ENCODE results near the gene SESN1.
"Not testable (repeated sequence)": the region's sequence is repeated elsewhere in the genome, so short reads cannot be mapped to it uniquely, and the experiment has no call there.

The SESN1 gene

GRCh38 chr6:109094416-109095035, at the start of gene SESN1:
Gene SESN1, minus strand, starts transcription at chr6:109094846. Its CDS starts 773 bp downstream, at chr6:109094073.
- peak; percentile 66 to 73 for DNase-seq (ENCODE audit: low read depth in 1 of 2, low spot score in 1 of 2)

DNA sequence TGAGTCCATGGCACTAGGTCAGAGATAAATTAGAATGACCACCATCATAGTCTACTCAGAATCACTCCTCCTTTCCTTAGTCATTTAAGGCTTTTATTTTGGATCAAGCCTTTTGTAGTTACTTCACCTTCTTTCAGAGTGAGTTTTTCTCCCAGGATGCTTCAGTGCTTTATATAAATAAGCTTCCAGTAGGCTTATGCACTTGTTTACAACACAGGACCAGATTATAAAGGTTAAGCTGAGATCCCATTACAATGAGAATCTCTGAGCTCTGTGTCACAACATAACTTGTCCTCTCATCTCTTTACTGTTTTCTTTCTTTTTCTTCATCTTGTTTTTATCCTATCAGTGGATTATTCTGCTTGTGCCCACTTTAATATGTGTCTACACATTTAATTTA, 48.5 kb upstream of the SESN1 start:
- DNase-seq (ENCODE audit: low read depth in 1 of 2, low spot score in 1 of 2) = no peak

DNA sequence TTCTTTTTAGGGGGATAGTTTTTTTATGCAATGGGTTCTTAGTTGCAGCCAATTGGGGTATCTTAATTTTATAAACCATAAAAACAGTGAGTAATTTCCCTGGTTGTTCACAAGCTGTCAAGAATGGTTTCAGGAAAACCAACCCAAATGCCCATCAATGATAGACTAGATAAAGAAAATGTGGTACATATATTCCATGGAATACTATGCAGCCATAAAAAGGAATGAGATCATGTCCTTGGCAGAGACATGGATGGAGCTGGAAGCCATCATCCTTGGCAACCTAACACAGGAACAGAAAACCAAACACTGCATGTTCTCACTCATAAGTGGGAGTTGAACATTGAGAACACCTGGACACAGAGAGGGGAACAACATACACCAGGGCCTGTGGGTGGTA, 47.4 kb upstream of the SESN1 start:
- DNase-seq (ENCODE audit: low read depth in 1 of 2, low spot score in 1 of 2) = not testable (repeated sequence)

GRCh38 chr6:109139109-109139508, 44.5 kb upstream of the SESN1 start:
- DNase-seq (ENCODE audit: low read depth in 1 of 2, low spot score in 1 of 2) = no peak

- DNase-seq (ENCODE audit: low read depth in 1 of 2, low spot score in 1 of 2) = not testable (repeated sequence)
These were observed 41.9 kb upstream of the SESN1 start for GRCh38 chr6:109136530-109136929.

- DNase-seq (ENCODE audit: low read depth in 1 of 2, low spot score in 1 of 2) = not testable (repeated sequence)
These were observed 41.4 kb upstream of the SESN1 start for GRCh38 chr6:109136039-109136438.

GRCh38 chr6:109135600-109135999, 41.0 kb upstream of the SESN1 start:
- not testable (repeated sequence) for DNase-seq (ENCODE audit: low read depth in 1 of 2, low spot score in 1 of 2)

GRCh38 chr6:109130065-109130464, 35.4 kb upstream of the SESN1 start:
- no peak for DNase-seq (ENCODE audit: low read depth in 1 of 2, low spot score in 1 of 2)

DNA sequence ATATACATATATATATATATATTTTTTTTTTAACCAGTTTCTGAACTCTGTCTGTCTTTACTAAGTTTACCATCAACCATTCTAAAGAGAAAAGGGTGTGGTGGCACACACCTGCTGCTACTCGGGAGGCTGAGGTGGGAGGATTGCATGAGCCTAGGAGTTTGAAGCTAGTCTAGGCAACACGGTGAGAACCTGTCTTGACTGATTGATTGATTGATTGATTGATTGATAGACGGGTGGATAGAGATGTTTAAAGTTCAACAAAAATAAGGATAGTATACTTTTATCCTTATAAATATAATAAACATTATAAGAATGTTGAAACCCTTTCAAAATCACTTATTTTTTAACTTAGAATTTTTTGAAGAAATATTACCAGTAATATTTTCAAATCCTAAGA, 30.9 kb upstream of the SESN1 start:
- no peak for DNase-seq (ENCODE audit: low read depth in 1 of 2, low spot score in 1 of 2)

GRCh38 chr6:109124219-109124618, 29.6 kb upstream of the SESN1 start:
- DNase-seq (ENCODE audit: low read depth in 1 of 2, low spot score in 1 of 2) = no peak

GRCh38 chr6:109121411-109121810, 26.8 kb upstream of the SESN1 start:
- no peak for DNase-seq (ENCODE audit: low read depth in 1 of 2, low spot score in 1 of 2)

DNA sequence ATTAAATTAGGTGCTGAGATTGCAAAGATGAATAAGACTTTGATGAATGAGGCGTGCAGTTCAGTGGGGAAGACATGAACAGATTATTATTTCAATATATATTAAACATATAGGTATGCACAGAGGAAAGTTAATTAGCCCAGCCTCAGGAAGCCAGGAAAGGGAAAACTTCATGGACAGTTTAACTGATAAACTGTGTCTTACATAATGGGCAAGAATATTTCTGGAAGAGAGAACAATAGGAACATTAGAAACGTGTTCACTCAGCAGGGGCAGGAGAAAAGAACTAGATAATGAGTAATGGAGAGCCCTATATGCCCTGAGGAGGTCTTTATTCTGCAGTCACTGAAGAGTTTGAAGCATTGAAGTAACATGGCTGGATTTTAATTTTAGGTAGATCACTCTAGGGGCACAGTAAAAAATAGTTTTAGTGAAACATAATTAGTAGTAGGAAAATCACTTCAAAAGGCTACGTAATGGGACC, 24.3 kb upstream of the SESN1 start:
- DNase-seq (ENCODE audit: low read depth in 1 of 2, low spot score in 1 of 2) = no peak

DNA sequence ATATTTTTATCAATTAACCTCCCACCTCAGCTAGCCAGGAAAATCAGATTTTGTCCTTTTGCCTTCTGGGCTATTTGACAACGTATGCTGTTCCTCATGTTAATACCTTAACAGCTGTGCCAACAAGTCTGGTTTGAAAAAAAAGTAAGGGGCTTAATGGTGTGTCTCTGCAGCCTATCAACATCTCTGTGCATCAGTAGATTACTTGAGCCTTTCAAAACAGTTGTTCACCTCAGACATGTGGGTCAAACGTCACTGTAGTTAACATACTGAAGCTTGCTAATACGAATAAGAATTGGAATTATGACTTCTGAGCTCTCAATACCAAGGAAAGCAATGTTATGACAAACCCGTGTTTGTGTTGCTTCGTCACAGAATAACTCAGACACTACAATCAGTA, 23.7 kb upstream of the SESN1 start:
- no peak for DNase-seq (ENCODE audit: low read depth in 1 of 2, low spot score in 1 of 2)

DNA sequence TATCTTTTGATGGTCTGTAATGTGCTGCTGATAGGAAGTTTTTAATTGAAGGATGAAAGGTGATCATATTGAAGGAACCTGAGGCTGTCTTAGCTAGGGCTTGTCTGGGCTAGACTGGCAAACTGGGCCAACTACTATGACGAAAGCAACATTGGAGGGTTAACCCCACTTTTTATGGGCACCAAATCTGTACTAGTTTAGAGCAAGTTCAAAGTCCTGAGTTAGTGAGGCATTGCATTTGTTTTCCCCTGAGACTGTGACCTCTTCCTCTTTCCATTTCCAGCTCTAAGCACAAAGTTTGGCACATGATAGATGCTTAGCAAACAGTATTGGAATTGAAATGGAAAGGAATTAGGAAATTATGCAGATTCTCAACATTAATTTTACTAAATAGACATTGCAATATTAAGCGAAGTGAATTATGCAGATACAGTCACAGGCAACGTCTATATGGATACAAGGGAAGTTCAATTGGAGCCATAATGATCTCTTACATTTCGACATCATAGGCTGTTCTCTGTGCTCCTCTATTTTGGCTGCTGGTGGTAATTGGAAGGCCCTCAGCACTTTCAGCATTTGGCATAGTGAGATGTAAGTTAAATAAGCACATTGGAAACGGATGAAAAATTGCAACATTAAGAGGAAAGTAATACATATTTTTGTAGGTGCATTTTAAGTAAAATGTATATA, 22.8 kb upstream of the SESN1 start:
- DNase-seq (ENCODE audit: low read depth in 1 of 2, low spot score in 1 of 2) = no peak

- not testable (repeated sequence) for DNase-seq (ENCODE audit: low read depth in 1 of 2, low spot score in 1 of 2)
These were observed 18.0 kb upstream of the SESN1 start for GRCh38 chr6:109112663-109113062.

GRCh38 chr6:109109663-109110062, 15.0 kb upstream of the SESN1 start:
- DNase-seq (ENCODE audit: low read depth in 1 of 2, low spot score in 1 of 2) = not testable (repeated sequence)

DNA sequence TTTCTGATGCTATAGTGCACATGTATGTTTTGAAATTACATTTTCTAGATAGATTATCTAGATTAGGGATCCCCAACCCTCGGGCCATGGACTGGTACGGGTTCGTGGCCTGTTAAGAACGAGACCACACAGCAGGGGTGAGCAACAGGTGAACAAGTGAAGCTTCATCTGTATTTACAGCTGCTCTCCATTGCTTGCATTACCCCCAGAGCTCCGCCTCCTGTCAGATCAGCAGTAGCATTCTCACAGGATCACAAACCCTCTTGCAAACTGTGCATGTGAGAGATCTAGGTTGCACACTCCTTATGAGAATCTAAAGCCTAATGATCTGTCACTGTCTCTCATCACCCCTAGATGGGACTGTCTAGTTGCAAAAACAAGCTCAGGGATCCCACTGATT, 11.0 kb upstream of the SESN1 start:
- no peak for DNase-seq (ENCODE audit: low read depth in 1 of 2, low spot score in 1 of 2)

GRCh38 chr6:109104512-109104911, 9.9 kb upstream of the SESN1 start:
- DNase-seq (ENCODE audit: low read depth in 1 of 2, low spot score in 1 of 2) = no peak

GRCh38 chr6:109103942-109104341, 9.3 kb upstream of the SESN1 start:
- no peak for DNase-seq (ENCODE audit: low read depth in 1 of 2, low spot score in 1 of 2)

DNA sequence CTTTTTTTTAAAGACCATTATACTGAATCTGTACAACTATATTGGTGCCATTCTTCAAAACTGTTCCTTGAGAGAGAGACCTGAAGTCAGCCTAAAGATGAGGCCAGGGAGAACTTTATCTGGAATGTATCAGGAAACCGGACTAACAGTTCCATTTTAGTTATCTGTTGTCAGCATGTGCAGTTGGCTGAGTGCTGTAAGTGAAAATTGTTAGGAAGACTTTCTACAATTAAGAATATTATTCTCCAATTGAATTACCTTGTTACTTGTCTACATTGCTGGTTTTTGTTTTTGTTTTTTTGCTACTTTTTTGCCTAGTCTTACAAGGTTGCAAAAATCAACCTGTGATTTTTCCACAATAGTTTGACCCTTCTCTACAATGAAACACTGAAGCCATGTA, 8.1 kb upstream of the SESN1 start:
- DNase-seq (ENCODE audit: low read depth in 1 of 2, low spot score in 1 of 2) = no peak

DNA sequence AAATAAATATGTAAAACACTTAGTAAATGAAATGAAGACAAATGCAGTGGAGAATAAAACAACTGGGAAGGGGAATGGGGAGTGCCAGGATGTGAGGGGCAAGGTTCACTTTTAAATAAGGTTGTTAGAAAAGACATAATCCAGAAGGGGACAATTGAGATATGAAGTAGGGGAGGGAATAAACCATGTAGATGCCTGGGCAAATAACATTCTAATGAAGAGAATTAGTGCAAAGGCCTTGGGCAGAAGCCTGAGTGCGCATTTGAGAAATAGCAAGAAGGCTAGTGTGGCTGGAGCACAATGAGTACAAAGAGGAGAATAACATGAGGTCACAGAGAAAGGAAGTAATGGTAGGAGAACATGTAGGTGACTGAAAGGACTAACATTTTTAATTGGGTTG, 3.0 kb upstream of the SESN1 start:
- no peak for DNase-seq (ENCODE audit: low read depth in 1 of 2, low spot score in 1 of 2)

- DNase-seq (ENCODE audit: low read depth in 1 of 2, low spot score in 1 of 2) = no peak
These were observed 1.6 kb upstream of the SESN1 start for GRCh38 chr6:109096208-109096607.

GRCh38 chr6:109095835-109096084, 1.1 kb upstream of the SESN1 start:
- no peak for DNase-seq (ENCODE audit: low read depth in 1 of 2, low spot score in 1 of 2)
